Nephron (organoid): ENCODE results near the gene LHX4.

Experiments used
- H3K27ac Mint-ChIP-seq, 3 experiments: 2 replicates each; pipeline ENCODE4 v1.8.0; 2020; ENCODE audit warnings: mixed read lengths in 3 of 3, mild to moderate bottlenecking in 2 of 3, moderate library complexity in 1 of 3
- H3K27me3 Mint-ChIP-seq: 2 replicates; pipeline ENCODE4 v1.8.0; 2021; ENCODE audit warnings: low read depth, mild to moderate bottlenecking, moderate library complexity, mixed read lengths
- H3K36me3 Mint-ChIP-seq: 2 replicates; pipeline ENCODE4 v1.8.0; 2020; ENCODE audit warnings: low read depth, mixed read lengths
- H3K4me1 Mint-ChIP-seq: 2 replicates; pipeline ENCODE4 v1.8.0; 2020; ENCODE audit warnings: mixed read lengths
- H3K4me3 Mint-ChIP-seq, 3 experiments: 2 replicates each; pipeline ENCODE4 v1.8.0; 2020; ENCODE audit warnings: mild to moderate bottlenecking in 3 of 3, mixed read lengths in 3 of 3, moderate library complexity in 2 of 3
- H3K9me3 Mint-ChIP-seq: 2 replicates; pipeline ENCODE4 v1.8.0; 2020; ENCODE audit warnings: mixed read lengths
- CTCF ChIP-seq, 3 experiments: fragments of 200-600 bp; sonication (generic); IDR thresholded peaks; one replicate each; pipeline ENCODE4 v1.5.0; 2021; ENCODE audit warnings: antibody characterized with exemption in 3 of 3; ENCODE audit not compliant: unreplicated experiment in 3 of 3

Gene LHX4

DNA sequence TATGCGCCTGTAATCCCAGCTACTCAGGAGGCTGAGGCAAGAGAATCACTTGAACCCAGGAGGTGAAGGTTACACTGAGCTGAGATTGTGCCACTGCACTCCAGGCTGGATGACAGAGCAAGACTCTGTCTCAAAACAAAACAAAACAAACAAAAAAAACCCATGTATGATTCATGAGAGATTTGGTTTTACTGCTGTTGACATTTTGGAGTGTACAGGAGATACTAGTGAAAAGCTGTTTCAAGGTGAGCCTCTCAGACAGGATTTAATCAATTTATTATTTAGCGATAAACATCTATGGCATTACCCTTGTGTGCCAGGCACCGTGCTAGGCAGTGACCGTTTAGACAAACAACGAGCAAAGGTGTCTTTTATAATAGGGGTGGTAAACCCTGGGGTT, 16.5 kb downstream of the LHX4 start:
- Mint-ChIP-seq H3K4me3 (no peak overlapping the region), H3K27ac (no peak overlapping the region), H3K9me3 (no peaks in the 10 kb centered on the region), H3K36me3 (no peaks in the 10 kb centered on the region), H3K4me1 (no peaks in the 10 kb centered on the region), H3K27me3 (peaks cover 88% of the 10 kb centered on the region)
- no peak for TF ChIP-seq CTCF (IDR thresholded peaks at IDR 0.05; ENCODE audit: unreplicated experiment in 3 of 3)

- Mint-ChIP-seq H3K27me3 (peaks cover 88% of the 10 kb centered on the region), H3K36me3 (no peaks in the 10 kb centered on the region), H3K4me3 (no peak overlapping the region), H3K27ac (no peak overlapping the region), H3K9me3 (no peaks in the 10 kb centered on the region), H3K4me1 (no peaks in the 10 kb centered on the region)
- TF ChIP-seq CTCF (IDR thresholded peaks at IDR 0.05; ENCODE audit: unreplicated experiment in 3 of 3), result no peak
Measured at GRCh38 chr1:180247061-180247460, 17.0 kb downstream of the LHX4 start.

DNA sequence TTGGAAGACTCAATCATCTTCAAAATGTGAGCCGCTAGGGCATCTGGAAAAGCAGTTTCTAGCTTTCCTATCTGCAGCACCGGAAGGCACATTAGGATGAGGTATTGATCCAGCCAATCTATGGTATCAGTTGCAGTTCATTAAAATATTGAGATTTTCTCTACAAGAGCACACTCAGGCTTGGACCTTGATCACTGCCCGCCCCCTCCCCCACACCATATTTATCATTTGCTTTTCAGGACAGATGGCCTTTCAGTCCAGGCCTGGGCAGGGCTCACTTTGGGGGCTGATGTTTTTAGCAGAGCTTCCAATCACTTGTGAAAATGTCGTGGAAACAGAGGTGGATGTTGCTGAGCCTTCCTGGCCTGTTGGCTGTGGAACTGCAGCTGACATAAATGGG, 17.5 kb downstream of the LHX4 start:
- H3K27me3 Mint-ChIP-seq, result peaks cover 87% of the 10 kb centered on the region
- TF ChIP-seq CTCF (IDR thresholded peaks at IDR 0.05; ENCODE audit: unreplicated experiment in 3 of 3), result no peak
- no peaks in the 10 kb centered on the region for H3K9me3 Mint-ChIP-seq
- no peak overlapping the region for H3K27ac Mint-ChIP-seq
- H3K36me3 Mint-ChIP-seq, result no peaks in the 10 kb centered on the region
- no peaks in the 10 kb centered on the region for H3K4me1 Mint-ChIP-seq
- H3K4me3 Mint-ChIP-seq, result no peak overlapping the region

DNA sequence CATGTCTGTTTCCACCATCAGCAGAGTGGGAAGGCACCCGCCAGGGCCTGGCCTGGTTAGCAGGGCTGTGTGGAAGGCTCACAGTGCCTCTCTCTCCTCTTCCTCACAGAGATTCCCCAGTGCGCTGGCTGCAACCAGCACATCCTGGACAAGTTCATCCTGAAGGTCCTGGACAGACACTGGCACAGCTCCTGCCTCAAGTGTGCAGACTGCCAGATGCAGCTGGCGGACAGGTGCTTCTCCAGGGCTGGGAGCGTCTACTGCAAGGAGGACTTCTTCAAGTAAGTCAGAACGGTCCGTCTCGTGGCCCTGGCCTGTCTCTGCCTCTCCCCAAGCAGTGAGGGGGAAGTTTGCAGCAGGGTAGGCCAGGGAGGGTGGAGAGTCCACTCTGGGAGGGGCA, 18.1 kb downstream of the LHX4 start:
- Mint-ChIP-seq H3K4me1 (no peaks in the 10 kb centered on the region), H3K9me3 (no peaks in the 10 kb centered on the region), H3K36me3 (no peaks in the 10 kb centered on the region)

GRCh38 chr1:180248731-180249681, 18.9 kb downstream of the LHX4 start:
- H3K27ac Mint-ChIP-seq, result no peak overlapping the region
- no peak for TF ChIP-seq CTCF (IDR thresholded peaks at IDR 0.05; ENCODE audit: unreplicated experiment in 3 of 3)
- no peaks in the 10 kb centered on the region for H3K9me3 Mint-ChIP-seq
- H3K4me3 Mint-ChIP-seq, result no peak overlapping the region
- peaks cover 83% of the 10 kb centered on the region for H3K27me3 Mint-ChIP-seq
- H3K36me3 Mint-ChIP-seq, result no peaks in the 10 kb centered on the region
- no peaks in the 10 kb centered on the region for H3K4me1 Mint-ChIP-seq

More for the DNA sequence above, 18.1 kb downstream of the LHX4 start:
- Mint-ChIP-seq H3K4me3 (no peak overlapping the region), H3K27me3 (peaks cover 87% of the 10 kb centered on the region), H3K27ac (no peak overlapping the region)
- no peak for TF ChIP-seq CTCF (IDR thresholded peaks at IDR 0.05; ENCODE audit: unreplicated experiment in 3 of 3)
